ENCODE data around the gene OR11L1.

The OR11L1 gene, protein sequence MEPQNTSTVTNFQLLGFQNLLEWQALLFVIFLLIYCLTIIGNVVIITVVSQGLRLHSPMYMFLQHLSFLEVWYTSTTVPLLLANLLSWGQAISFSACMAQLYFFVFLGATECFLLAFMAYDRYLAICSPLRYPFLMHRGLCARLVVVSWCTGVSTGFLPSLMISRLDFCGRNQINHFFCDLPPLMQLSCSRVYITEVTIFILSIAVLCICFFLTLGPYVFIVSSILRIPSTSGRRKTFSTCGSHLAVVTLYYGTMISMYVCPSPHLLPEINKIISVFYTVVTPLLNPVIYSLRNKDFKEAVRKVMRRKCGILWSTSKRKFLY

GRCh38 chr1:247841796-247842195, at the start of gene OR11L1:
Gene OR11L1 (minus strand): TSS chr1:247841896. CDS start chr1:247841896, 0 bp downstream.
- no peak for DNase-seq

- peak; percentile 29 for DNase-seq
These were observed 43.2 kb upstream of the OR11L1 start for GRCh38 chr1:247884797-247885413.

DNA sequence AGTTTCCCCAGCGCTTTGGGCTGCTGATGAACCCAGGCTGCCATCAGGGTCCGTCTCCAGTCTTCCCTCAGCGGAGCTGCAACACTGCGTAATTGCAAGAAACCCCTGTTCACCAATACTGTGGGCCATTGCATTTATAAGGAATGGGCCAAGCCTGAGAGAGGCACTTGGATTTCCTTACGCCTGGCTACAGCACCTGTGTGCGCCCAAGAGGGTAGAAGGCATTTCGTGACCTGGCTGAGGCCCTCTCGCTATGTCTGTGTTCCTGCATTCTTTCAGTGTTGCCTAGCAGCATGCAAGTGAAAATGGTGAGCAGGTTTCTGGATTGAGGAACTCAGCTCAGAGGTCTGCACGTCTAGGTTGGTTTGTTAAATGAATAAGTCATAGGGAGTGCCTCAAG, 41.6 kb upstream of the OR11L1 start:
- no peak for DNase-seq

GRCh38 chr1:247865416-247865815, 23.7 kb upstream of the OR11L1 start:
- DNase-seq: no peak

DNA sequence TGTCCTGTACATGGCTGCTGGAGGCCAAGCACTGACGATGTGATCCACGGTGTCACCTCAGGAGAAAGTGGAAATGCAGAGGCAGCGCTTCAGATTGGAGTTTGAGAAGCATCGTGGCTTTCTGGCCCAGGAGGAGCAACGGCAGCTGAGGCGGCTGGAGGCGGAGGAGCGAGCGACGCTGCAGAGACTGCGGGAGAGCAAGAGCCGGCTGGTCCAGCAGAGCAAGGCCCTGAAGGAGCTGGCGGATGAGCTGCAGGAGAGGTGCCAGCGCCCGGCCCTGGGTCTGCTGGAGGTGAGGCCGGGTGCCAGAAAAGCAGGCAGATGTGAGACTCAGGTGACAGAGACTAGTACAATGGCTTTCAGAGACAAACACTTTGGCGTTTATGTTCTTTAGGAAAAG, 22.9 kb upstream of the OR11L1 start:
- no peak for DNase-seq

GRCh38 chr1:247862756-247863155, 21.1 kb upstream of the OR11L1 start:
- no peak for DNase-seq

- peak; percentile 73 for DNase-seq
These were observed 16.4 kb upstream of the OR11L1 start for GRCh38 chr1:247857985-247858619.

DNA sequence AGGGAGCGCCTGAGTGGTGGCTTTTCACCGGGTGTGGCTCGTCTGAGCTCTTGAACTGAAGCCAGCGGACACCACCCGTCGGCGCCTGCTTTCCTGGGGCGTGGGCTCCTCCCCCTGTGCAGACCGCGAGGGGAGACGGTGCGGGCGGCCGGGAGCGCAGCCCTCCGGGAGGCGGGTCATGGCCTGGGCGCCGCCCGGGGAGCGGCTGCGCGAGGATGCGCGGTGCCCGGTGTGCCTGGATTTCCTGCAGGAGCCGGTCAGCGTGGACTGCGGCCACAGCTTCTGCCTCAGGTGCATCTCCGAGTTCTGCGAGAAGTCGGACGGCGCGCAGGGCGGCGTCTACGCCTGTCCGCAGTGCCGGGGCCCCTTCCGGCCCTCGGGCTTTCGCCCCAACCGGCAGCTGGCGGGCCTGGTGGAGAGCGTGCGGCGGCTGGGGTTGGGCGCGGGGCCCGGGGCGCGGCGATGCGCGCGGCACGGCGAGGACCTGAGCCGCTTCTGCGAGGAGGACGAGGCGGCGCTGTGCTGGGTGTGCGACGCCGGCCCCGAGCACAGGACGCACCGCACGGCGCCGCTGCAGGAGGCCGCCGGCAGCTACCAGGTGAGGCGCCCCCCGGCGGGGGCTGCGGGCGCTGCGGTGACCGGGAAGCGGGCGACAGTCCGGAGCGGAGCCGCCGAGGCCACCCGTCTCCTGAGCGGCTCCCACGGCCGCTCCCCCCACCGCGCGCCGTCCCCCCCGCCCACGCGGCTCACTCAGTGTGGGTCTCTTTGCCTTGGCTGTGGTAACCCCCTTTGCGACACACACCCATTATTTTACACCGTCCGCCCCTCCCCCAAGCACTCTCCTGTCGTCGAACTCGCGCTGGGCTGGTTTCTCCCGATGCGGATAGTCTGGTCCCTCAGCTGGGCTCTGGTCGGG, 15.6 kb upstream of the OR11L1 start, which contains the start of gene TRIM58:
TSS of gene TRIM58 (plus strand) at position 119 of the 916 bp plus-strand sequence. CDS start at position 179, 60 bp downstream.
- DNase-seq: peak; percentile 94

DNA sequence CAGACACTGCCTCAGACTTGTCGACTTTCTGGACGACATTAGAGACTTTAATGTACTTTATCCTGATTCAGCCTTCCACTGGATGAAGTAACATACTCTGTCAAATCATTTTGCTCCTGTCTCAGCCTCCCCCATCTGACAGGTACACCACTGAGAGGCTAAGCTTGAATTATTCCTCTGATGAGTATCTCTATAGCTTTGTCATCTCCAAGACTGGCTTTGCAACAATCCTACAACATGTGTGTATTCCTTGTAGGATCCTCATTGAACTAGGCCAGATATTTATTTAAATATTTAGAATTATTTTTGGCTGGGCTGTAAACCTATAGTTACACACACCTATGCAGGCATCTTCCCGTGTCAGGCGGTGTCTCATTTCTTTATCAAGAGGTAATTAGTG, 14.2 kb upstream of the OR11L1 start:
- DNase-seq: no peak

DNA sequence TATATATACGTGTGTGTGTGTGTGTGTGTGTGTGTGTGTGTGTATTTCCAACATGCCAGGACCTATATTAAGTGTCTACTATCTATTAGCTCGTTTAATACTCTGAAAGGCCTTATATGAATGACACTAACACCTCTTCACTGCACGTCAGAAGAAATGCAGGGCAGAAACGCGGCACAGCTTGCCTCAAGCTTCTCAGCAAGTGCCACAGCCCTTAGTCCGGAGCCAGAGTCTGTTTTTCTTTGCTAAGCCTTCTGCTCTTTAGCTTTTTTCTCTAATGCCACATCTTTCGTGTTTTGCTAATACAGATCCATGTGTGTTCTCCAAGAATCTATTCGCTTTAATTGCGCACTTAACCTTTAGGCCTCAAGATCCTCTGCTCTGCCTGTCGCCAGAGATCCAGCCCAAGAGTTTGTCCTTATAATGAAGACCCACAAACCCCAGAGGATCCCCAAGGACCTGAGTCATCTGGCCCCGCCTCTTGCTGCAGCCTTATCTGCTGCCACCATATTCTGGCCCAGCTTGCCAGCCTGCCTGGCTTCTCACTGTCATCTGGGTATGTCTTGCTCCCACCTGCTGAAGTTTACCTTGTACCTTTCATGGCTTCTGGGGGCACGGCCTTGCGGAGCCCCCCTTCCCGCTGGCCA, 13.3 kb upstream of the OR11L1 start:
- peak; percentile 92 for DNase-seq

- no peak for DNase-seq
These were observed 7.9 kb upstream of the OR11L1 start for GRCh38 chr1:247849616-247850015.

GRCh38 chr1:247848346-247848745, 6.7 kb upstream of the OR11L1 start:
- no peak for DNase-seq

- no peak for DNase-seq
These were observed 4.0 kb upstream of the OR11L1 start for GRCh38 chr1:247845693-247846017.

DNA sequence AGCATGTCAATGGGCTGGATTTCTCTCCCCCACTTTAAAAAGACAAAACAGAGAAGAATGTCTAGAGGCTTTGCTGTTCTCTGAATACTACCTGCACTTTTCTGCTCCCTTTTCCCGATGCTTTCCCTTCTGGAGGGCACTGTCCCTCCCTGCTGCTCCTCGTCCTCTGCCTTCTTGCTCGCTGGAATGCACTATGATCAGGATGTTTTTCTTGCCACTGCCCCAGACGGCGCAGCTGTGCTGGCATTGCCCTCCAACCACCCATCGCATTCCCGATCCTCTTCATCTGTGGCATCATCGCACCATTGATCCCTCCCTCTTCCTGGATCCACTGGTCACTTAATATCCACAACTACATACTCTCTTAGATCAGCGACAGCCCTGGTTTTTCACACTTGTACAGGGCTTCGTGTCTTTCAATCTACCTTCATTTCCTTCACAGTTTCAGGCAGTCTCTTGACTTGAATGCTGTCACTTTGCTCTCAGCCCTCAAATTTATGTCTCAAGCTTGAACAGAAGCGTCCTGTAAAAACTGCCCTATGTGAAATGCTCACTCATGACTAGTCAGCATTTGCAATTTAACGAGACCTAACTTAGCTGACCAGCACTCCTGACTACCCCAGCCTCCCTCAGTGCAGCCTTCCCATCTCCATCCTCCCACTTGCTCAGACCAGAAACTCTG, 3.5 kb upstream of the OR11L1 start:
- DNase-seq: no peak

DNA sequence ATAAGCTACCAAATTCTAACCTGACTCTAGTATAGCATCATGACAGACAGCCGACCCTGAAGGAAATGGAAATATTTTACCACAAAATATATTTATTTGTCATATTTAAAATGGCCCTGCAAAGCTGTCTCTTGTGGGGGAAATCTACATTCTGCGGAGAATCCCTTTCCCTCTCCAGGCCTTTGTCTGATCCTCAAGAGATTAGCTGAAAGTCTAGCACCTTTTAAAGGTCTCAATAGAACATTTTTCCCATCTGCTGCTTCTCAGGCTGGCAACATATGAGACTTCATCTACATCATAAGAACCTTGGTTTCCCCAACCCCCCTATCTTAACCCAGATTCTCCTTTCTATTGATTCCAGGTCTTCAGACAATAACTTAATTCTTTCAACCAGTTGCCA, 1.7 kb upstream of the OR11L1 start:
- no peak for DNase-seq

DNA sequence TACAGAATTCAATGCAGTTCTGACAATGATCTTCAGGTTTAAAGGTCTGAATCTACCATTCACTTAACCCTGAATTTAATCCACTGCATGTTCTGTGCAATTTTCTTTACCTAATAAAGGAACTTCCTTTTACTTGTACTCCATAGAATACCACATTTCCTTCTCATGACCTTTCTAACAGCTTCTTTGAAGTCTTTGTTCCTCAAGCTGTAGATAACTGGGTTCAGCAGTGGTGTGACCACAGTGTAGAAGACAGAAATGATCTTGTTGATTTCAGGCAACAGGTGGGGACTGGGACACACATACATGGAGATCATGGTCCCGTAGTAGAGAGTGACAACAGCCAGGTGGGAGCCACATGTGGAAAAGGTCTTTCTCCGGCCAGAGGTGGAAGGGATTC, 878 bp downstream of the OR11L1 start:
- peak; percentile 43 for DNase-seq

DNA sequence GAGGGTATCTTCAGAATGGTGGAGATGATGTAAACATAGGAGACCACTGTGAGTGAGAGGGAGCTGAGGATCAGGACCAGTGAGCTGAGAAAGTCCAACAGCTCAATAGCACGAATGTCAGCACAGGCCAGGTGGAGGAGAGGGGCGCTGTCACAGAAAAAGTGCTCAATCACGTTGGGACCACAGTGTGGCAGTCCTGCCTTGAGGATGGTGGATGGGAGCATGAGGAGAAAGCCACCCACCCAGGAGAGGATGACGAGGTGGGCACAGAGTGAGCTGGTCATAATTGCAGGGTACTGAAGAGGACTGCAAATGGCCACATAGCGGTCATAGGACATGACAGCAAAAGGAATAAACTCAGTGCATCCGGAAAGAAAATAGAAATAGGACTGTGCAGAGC, 8.1 kb downstream of the OR11L1 start:
- DNase-seq: no peak

GRCh38 chr1:247829656-247830055, 12.0 kb downstream of the OR11L1 start:
- DNase-seq: no peak

DNA sequence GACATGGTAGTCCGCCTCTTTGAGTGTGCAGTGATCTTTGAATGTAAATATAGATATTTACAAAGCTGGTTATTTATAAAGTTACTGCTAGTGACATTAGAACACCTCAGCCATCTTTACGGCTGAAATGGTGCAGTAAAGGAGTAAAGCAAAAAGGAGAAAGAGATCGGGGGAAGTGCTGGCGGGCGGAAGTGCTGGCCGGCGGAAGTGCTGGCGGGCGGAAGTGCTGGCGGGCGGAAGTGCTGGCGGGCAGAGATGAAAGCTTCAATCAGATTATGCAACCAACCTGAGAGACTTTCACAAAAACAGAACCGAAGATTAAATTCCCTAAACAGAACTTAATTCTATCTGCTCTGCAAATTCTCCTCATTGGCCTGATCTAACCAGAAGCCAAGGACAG, 16.3 kb downstream of the OR11L1 start:
- DNase-seq: no peak

DNA sequence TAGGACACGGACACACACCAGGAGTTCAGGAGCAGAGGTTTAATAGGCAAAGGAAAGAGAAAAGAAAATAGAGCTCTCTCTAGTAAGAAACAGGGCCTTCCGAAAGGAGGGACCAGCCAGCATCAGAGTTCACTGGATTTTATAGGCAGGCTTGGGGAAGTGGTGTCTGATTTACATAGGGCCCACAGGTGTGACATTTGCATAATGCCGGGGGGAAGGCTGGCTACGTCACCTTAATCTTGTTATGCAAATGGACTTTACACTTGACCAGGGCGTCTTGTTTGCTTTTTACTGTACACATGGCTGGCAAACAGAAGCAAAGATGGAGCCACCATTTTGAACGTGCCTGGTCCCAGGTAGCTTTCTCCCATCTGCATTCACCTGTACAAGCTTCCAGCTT, 17.7 kb downstream of the OR11L1 start, which contains the start of gene OR14A16:
TSS of gene OR14A16 (minus strand) at position 97 of the 400 bp plus-strand sequence. CDS start 8,390 bp downstream, outside the sequence.
- no peak for DNase-seq

GRCh38 chr1:247822060-247822459, 19.6 kb downstream of the OR11L1 start:
- no peak for DNase-seq

DNA sequence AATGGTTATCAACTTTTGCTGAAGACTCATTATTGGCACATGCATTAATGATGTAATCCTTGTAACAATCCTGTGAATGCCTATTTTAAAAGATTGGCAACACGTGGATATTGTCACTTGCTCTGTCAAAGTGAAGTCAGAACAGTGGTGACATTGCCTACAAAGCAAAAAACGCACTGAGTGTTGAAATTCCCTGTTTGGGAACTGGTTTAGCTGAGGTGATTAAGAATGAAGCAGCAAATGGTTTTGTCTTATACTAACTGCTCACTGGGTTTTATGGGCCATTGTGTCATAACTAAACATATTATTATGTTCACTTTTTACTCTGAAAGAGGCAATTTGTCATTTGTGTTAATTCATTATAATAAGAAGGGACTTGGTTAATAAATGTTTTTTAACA, 29.1 kb downstream of the OR11L1 start:
- no peak for DNase-seq
